Lung microvascular endothelial cell (primary cell): ENCODE data around the gene KLHDC10. TPM values are rescaled to one million over a fixed set of nuclear protein-coding genes. Genes with fewer than 3 reads are reported as not detected.
"Not testable (repeated sequence)": the region's sequence is repeated elsewhere in the genome, so short reads cannot be mapped to it uniquely, and the experiment has no call there.

Experiments
- DNase-seq, 2 donors: peaks; one replicate each; pipeline versions ENCODE4 v3.0.0 to v3.0.0-alpha.2; 2010; ENCODE audit warnings: low read depth in 2 of 2
- total RNA-seq: library from RNA; depleted of rRNA; stranded (reverse); fragments of >200 nt; gene quantifications from 2 replicates; pipeline ENCODE4 v1.2.1, GENCODE V29; 2014

KLHDC10 gene
- total RNA-seq, 1 donor from 2014 or later, result 23.2 TPM

GRCh38 chr7:130152493-130153210 lies 82.3 kb downstream of the KLHDC10 start:
- no peak for DNase-seq

GRCh38 chr7:130153211-130153908 lies 83.0 kb downstream of the KLHDC10 start:
- no peak for DNase-seq

GRCh38 chr7:130154131-130154500 lies 83.8 kb downstream of the KLHDC10 start:
- no peak for DNase-seq

- DNase-seq, result no peak
These were observed 84.4 kb downstream of the KLHDC10 start for GRCh38 chr7:130154501-130155317.

- no peak for DNase-seq
These were observed 85.8 kb downstream of the KLHDC10 start for GRCh38 chr7:130156140-130156539.

- no peak for DNase-seq
These were observed 87.4 kb downstream of the KLHDC10 start for GRCh38 chr7:130157700-130158099.

GRCh38 chr7:130160023-130160422 lies 89.7 kb downstream of the KLHDC10 start:
- no peak for DNase-seq

GRCh38 chr7:130160455-130160854 lies 90.1 kb downstream of the KLHDC10 start:
- DNase-seq, result no peak

- DNase-seq, result no peak
These were observed 91.9 kb downstream of the KLHDC10 start for GRCh38 chr7:130162196-130162595.

- DNase-seq, result no peak
These were observed 104.1 kb downstream of the KLHDC10 start for GRCh38 chr7:130174237-130174959.

GRCh38 chr7:130178251-130178650 lies 107.9 kb downstream of the KLHDC10 start:
- DNase-seq, result no peak

GRCh38 chr7:130179631-130180030 lies 109.3 kb downstream of the KLHDC10 start:
- no peak for DNase-seq

- DNase-seq, result no peak
These were observed 110.4 kb downstream of the KLHDC10 start for GRCh38 chr7:130180571-130181262.

GRCh38 chr7:130181263-130181605 lies 110.9 kb downstream of the KLHDC10 start:
- no peak for DNase-seq

GRCh38 chr7:130182990-130183389 lies 112.7 kb downstream of the KLHDC10 start:
- no peak for DNase-seq

- DNase-seq, result not testable (repeated sequence)
These were observed 114.0 kb downstream of the KLHDC10 start for GRCh38 chr7:130184349-130184748.

Other genes with a start within 250 kb of the KLHDC10 start
- gene UBE2H, start 117.6 kb upstream of the KLHDC10 start, total RNA-seq, result 41.0 and 41.1 TPM in 2 replicates
- gene ZC3HC1, start 19.2 kb upstream of the KLHDC10 start, total RNA-seq, result 12.4 and 15.9 TPM in 2 replicates
- 4.6 and 5.4 TPM in 2 replicates for gene TMEM209, start 134.9 kb downstream of the KLHDC10 start, total RNA-seq
- not detected in 2 replicates for gene SSMEM1, start 137.3 kb downstream of the KLHDC10 start, total RNA-seq
- gene CPA2, start 196.3 kb downstream of the KLHDC10 start, total RNA-seq, result not detected in 2 replicates
- under 0.01 TPM in 1 of 2 replicates, not detected in the other for gene CPA4, start 222.6 kb downstream of the KLHDC10 start, total RNA-seq